ENCODE results near the gene OXA1L.
"Not testable (repeated sequence)": the region's sequence is repeated elsewhere in the genome, so short reads cannot be mapped to it uniquely, and the experiment has no call there.

The OXA1L gene

DNA sequence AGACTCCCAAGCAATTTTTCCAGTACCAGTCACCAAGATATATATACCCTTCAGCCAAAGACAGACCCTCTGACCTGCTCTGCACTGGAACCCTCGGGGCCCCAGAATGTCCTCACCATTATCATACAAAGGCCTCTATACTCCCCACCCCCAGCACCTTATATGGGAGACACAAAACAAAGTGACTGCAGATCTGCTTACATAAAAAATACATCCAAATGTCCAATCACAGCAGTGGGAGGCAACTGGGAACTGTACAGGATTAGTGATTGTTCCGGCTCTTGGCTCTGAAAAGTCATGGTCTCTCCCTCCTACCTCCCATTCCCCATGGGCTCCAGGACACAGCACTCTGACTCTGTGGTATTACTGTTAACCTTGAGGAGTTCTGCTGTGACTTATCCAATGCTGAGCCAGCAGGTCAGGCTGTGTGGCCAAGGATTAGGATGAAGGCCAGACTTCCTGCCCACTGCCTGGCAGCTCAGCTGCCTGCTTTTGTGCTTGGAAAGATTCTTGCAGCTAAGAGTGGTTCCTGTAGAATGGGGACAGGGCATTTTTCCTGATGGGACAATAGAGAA is 13.7 kb downstream of the OXA1L start:
- no peak for DNase-seq (ENCODE audit: extremely low read depth, low read depth)
- TF ChIP-seq, protein P1, sequence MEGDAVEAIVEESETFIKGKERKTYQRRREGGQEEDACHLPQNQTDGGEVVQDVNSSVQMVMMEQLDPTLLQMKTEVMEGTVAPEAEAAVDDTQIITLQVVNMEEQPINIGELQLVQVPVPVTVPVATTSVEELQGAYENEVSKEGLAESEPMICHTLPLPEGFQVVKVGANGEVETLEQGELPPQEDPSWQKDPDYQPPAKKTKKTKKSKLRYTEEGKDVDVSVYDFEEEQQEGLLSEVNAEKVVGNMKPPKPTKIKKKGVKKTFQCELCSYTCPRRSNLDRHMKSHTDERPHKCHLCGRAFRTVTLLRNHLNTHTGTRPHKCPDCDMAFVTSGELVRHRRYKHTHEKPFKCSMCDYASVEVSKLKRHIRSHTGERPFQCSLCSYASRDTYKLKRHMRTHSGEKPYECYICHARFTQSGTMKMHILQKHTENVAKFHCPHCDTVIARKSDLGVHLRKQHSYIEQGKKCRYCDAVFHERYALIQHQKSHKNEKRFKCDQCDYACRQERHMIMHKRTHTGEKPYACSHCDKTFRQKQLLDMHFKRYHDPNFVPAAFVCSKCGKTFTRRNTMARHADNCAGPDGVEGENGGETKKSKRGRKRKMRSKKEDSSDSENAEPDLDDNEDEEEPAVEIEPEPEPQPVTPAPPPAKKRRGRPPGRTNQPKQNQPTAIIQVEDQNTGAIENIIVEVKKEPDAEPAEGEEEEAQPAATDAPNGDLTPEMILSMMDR (IDR thresholded peaks at IDR 0.05; ENCODE audit: low read depth, low read length): no peak

DNA sequence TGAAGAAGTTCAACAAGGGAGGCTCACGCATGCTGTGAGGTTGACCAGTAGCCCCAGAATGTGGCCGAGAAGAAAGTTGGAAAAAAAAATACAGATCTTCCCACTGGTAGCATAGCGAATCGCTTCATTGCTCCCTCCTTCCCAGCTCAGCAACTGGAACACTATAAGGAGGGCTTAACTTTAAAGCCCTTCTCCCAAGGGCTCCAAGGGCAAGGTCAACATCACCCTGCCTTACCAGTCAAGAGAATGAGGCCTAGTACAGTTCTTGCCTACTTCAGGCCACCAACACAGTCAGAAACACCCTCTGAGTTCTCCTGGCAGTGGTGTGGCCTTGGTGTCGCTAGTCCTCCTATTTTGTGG is 14.4 kb downstream of the OXA1L start:
- TF ChIP-seq, protein P1 (IDR thresholded peaks at IDR 0.05; ENCODE audit: low read depth, low read length): no peak
- DNase-seq (ENCODE audit: extremely low read depth, low read depth): no peak

DNA sequence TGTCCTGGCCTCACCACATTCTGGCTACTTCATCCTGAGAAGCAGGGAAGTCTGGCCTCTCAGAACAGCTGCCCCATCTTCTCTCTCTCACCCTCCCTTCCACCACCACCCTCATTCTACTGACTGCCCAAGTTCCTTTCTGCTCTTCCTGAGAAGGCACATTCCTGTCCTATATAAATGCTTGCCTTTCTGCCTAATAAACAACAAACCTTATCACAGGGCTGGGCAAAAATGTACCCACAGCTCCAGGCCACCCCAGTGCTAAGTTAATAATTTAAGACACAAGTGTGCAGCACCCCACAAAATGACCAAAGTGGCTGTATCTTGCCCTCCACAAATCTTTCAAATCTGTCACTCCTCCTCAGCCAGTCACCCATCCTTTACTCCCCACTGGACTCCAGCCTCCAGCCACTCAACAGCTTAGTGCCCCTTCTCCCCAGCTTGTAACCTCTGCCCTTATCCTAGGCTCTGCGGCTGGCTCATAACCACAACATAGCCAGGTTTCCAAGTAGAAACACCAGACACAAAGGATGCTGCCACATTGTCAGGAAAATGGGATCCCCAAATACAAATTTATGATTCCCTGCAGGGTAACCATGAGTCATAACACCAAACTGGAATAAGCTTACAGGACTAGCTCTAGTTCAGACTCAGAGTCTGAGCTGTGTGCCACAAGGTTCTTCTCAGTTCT is 15.0 kb downstream of the OXA1L start:
- no peak for DNase-seq (ENCODE audit: extremely low read depth, low read depth)
- TF ChIP-seq, protein P1 (IDR thresholded peaks at IDR 0.05; ENCODE audit: low read depth, low read length): no peak

DNA sequence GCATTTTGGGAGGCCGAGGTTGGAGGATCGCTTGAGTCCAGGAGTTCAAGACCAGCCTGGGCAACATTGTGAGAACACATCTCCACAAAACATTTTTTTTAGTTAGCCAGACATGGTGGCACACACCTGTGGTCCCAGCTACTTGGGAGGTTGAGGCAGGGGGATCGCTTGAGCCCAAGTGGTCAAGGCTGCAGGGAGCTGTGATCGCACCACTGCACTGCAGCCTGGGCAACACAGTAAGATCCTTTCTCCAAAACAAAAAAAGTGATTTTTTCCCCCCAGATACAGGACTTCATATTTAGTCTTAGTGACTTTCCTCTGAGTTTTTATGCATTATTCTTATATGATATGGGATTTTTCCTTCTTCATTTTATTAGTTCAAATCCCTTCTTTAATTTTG is 20.2 kb downstream of the OXA1L start:
- TF ChIP-seq, protein P1 (IDR thresholded peaks at IDR 0.05; ENCODE audit: low read depth, low read length): no peak
- DNase-seq (ENCODE audit: extremely low read depth, low read depth): no peak

DNA sequence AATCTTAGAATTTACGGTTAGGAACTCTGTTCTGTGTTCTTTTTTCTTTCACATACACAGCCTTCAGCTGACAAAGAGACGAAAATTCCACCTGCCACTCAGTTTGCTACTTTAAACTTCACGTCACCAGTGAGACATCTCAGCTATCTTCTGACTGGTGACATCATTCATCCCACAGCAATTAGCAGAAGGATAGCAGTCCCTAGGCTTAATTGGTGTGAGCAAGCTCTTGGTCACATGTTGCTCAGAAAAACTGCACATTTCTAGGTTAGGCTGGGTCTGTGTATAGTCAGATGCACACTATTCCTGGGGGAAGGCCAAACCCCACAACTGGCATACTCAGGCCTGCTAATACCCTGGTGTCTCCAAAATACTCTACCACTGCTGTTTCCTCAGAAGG is 24.8 kb downstream of the OXA1L start:
- no peak for DNase-seq (ENCODE audit: extremely low read depth, low read depth)
- TF ChIP-seq, protein P1 (IDR thresholded peaks at IDR 0.05; ENCODE audit: low read depth, low read length): no peak

DNA sequence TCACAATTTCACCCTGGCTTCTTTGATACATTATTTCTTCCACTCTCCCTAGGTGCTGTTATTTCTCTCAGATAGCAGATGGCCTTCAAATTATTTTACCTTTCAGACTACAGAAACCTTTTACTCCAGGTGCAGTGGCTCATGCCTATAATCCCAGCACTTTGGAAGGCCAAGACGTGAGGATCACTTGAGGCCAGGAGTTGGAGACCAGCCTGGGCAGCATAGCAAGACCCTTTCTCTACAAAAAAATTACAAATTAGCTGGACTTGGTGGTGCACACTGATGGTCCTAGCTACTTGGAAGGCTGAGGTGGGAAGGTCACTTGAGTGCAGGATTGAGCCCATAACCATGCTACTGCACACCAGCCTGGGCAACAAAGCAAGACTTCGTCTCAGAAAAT is 25.7 kb downstream of the OXA1L start:
- DNase-seq (ENCODE audit: extremely low read depth, low read depth): no peak
- TF ChIP-seq, protein P1 (IDR thresholded peaks at IDR 0.05; ENCODE audit: low read depth, low read length): no peak

DNA sequence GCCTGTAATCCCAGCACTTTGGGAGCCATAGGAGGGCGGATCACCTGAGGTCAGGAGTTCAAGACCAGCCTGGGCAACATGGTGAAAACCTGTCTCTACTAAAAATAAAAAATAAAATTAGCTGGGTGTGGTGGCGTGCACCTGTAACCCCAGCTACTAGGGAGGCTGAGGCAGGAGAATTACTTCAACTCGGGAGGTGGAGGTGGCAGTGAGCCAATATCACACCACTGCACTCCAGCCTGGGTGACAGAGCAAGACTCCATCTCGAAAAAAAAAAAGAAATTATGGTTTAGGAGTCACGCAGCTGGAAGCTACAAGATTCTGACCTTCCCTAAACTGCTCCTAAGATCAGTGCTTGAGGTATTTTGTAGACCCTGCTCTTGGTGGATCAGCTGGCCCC is 27.1 kb downstream of the OXA1L start:
- not testable (repeated sequence) for DNase-seq (ENCODE audit: extremely low read depth, low read depth)

DNA sequence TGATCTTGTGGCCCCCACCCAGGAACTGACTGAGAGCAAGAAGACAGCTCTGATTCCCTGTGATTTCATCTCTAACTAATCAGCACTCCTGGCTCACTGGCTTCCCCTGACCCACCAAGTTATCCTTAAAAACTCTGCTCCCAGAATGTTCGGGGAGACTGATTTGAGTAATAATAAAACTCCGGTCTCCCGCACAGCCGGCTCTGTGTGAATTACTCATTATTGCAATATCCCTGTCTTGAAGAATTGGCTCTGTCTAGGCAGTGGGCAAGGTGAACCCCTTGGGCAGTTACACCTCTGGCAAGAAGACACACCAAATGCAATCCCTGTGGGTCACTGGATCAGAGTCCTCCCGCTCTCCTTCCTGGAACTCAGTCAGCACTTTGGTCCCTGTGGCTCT is 27.5 kb downstream of the OXA1L start:
- DNase-seq (ENCODE audit: extremely low read depth, low read depth): no peak
- TF ChIP-seq, protein P1 (IDR thresholded peaks at IDR 0.05; ENCODE audit: low read depth, low read length): no peak

All from AG09319 (cell line).